ENCODE measurements around the gene PDE9A. TPM values are rescaled to one million over a fixed set of nuclear protein-coding genes. Genes with fewer than 3 reads are reported as not detected.

PDE9A gene
- total RNA-seq, 2 donors from 2014 or later, result 45.9 to 62.4 TPM

DNA sequence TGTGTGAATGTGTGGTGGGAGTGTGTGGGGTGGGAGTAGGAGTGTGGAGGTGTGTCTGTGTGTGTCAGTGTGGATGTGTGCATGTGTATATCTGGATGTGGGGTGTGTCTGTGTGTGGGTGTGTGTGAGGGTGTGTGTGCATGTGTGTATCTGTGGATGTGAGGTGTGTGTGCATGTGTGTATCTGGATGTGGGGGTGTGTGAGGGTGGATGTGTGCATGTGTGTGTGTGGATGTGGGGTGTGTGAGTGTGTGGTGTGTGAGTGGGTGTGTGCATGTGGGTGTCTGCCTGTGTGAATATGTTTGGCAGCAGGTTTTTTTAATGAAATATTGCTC, 106.1 kb downstream of the PDE9A start:
- DNase-seq, result no peak
- no peak overlapping the region for H3K4me3 ChIP-seq (ENCODE audit: low read length)
- no peak overlapping the region for H3K4me3 Mint-ChIP-seq
- H3K9me3 ChIP-seq (ENCODE audit: control insufficient read depth, low read length), result no peaks in the 10 kb centered on the region
- no peak overlapping the region for H3K27ac Mint-ChIP-seq
- H3K9ac ChIP-seq (ENCODE audit: extremely low read depth, low read length, poor library complexity, severe bottlenecking), result no peak overlapping the region
- H3K4me1 Mint-ChIP-seq, result peaks cover 17% of the 10 kb centered on the region
- no peaks in the 10 kb centered on the region for H3K27me3 ChIP-seq (ENCODE audit: control insufficient read depth, insufficient read depth, low read length, poor library complexity, severe bottlenecking)
- H3K27ac ChIP-seq (ENCODE audit: low read depth, low read length), result no peak overlapping the region
- peaks cover 15% of the 10 kb centered on the region for H3K4me1 ChIP-seq (ENCODE audit: control insufficient read depth, insufficient read depth, low read length)
- H3K36me3 ChIP-seq (ENCODE audit: control insufficient read depth, insufficient read depth, low read length), result peaks cover 42% of the 10 kb centered on the region
- no peaks in the 10 kb centered on the region for H3K9me3 Mint-ChIP-seq
- no peaks in the 10 kb centered on the region for H3K27me3 Mint-ChIP-seq (ENCODE audit: insufficient read depth)
- no peak for TF ChIP-seq CTCF (conservative IDR thresholded peaks at IDR 0.05)
- peaks cover 64% of the 10 kb centered on the region for H3K36me3 Mint-ChIP-seq (ENCODE audit: low read depth)

DNA sequence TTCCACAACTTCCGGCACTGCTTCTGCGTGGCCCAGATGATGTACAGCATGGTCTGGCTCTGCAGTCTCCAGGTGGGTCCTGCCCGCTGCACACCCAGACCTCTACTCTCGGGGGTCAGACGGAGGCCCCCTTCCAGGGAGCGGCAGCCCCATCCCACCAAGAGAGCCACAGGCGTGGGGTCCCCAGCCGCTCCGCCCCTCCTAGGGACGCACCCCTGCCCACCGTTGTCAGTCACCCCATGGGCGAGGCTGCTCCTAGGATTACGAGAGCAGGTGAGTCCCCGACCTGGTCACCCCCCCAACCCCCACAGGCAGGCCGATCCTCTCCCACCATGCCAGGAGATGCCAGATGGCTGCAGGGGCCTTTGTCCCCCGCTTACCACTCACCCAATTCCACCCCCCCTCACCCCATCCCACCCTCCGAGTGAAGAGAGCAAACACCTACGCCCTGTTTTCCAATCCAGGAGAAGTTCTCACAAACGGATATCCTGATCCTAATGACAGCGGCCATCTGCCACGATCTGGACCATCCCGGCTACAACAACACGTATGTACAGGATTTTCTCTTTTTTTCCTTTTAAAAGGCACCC, 107.0 kb downstream of the PDE9A start:
- Histone ChIP-seq H3K9ac (ENCODE audit: extremely low read depth, low read length, poor library complexity, severe bottlenecking) (no peak overlapping the region), H3K9me3 (ENCODE audit: control insufficient read depth, low read length) (no peaks in the 10 kb centered on the region), H3K36me3 (ENCODE audit: control insufficient read depth, insufficient read depth, low read length) (peaks cover 41% of the 10 kb centered on the region), H3K4me3 (ENCODE audit: low read length) (no peak overlapping the region), H3K27ac (ENCODE audit: low read depth, low read length) (no peak overlapping the region), H3K4me1 (ENCODE audit: control insufficient read depth, insufficient read depth, low read length) (peaks cover 15% of the 10 kb centered on the region), H3K27me3 (ENCODE audit: control insufficient read depth, insufficient read depth, low read length, poor library complexity, severe bottlenecking) (no peaks in the 10 kb centered on the region)
- TF ChIP-seq CTCF (conservative IDR thresholded peaks at IDR 0.05), result no peak
- no peak overlapping the region for H3K27ac Mint-ChIP-seq
- DNase-seq, result no peak
- H3K36me3 Mint-ChIP-seq (ENCODE audit: low read depth), result peaks cover 64% of the 10 kb centered on the region
- no peaks in the 10 kb centered on the region for H3K27me3 Mint-ChIP-seq (ENCODE audit: insufficient read depth)
- H3K9me3 Mint-ChIP-seq, result no peaks in the 10 kb centered on the region
- H3K4me1 Mint-ChIP-seq, result peaks cover 17% of the 10 kb centered on the region
- H3K4me3 Mint-ChIP-seq, result peak overlapping the region; percentile 18
- 86 to 89% methylated on average over 15 to 23 of the region's 23 CpGs for WGBS, 2 experiments (ENCODE audit: insufficient coverage in 1 of 2, insufficient read length in 1 of 2)

- Mint-ChIP-seq H3K4me1 (peaks cover 17% of the 10 kb centered on the region), H3K27me3 (ENCODE audit: insufficient read depth) (no peaks in the 10 kb centered on the region), H3K27ac (no peak overlapping the region), H3K4me3 (peak overlapping the region; percentile 18), H3K9me3 (no peaks in the 10 kb centered on the region), H3K36me3 (ENCODE audit: low read depth) (peaks cover 63% of the 10 kb centered on the region)
- WGBS, 2 experiments (ENCODE audit: insufficient coverage in 1 of 2, insufficient read length in 1 of 2), result 88 to 93% methylated on average over 5 to 21 of the region's 21 CpGs
- H3K9me3 ChIP-seq (ENCODE audit: control insufficient read depth, low read length), result no peaks in the 10 kb centered on the region
- H3K27me3 ChIP-seq (ENCODE audit: control insufficient read depth, insufficient read depth, low read length, poor library complexity, severe bottlenecking), result no peaks in the 10 kb centered on the region
- H3K36me3 ChIP-seq (ENCODE audit: control insufficient read depth, insufficient read depth, low read length), result peaks cover 46% of the 10 kb centered on the region
- no peak overlapping the region for H3K27ac ChIP-seq (ENCODE audit: low read depth, low read length)
- H3K4me1 ChIP-seq (ENCODE audit: control insufficient read depth, insufficient read depth, low read length), result peaks cover 15% of the 10 kb centered on the region
- H3K4me3 ChIP-seq (ENCODE audit: low read length), result no peak overlapping the region
- TF ChIP-seq CTCF (conservative IDR thresholded peaks at IDR 0.05), result no peak
- no peak for DNase-seq
- no peak overlapping the region for H3K9ac ChIP-seq (ENCODE audit: extremely low read depth, low read length, poor library complexity, severe bottlenecking)
Measured at GRCh38 chr21:42760951-42761751, 107.7 kb downstream of the PDE9A start.
